Measurements from ENCODE around the gene KRTAP3-1.

Gene KRTAP3-1

GRCh38 chr17:40974366-40974765, 34.6 kb downstream of the KRTAP3-1 start:
- no peak for DNase-seq

DNA sequence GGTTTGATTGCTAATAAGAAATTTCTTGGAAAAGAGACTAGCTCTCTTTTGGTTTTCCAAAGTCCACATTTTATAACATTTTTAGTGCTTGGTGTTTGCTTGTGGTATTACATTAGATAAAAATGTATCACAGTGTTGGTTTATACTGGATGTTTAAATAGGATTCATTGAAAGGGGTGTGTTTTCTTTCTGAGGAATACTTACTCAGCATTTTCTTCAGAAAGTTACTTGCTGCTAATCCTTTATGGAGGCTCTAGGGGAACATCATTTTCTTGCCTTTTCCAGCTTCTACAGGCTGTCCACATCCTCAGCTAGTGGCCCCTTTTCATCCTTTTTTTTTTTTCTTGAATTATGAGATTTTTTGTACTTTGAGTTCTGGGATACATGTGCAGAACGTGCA, 41.3 kb downstream of the KRTAP3-1 start:
- DNase-seq, result no peak

- no peak for DNase-seq
Observed at GRCh38 chr17:40966848-40967247, 42.1 kb downstream of the KRTAP3-1 start, which contains the start of gene KRT39. KRT39 (minus strand) TSS chr17:40966948; CDS start chr17:40966856, 92 bp downstream.

GRCh38 chr17:40963838-40964237, 45.1 kb downstream of the KRTAP3-1 start:
- DNase-seq, result peak; percentile 29

- no peak for DNase-seq
Observed at GRCh38 chr17:40962059-40962561, 46.8 kb downstream of the KRTAP3-1 start.

GRCh38 chr17:40961591-40961990, 47.3 kb downstream of the KRTAP3-1 start:
- DNase-seq, result no peak

- no peak for DNase-seq
Observed at GRCh38 chr17:40960144-40960543, 48.8 kb downstream of the KRTAP3-1 start.
